GM21515 (cell line): ENCODE results near the gene UBE2M.
"Not testable (repeated sequence)": the region's sequence is repeated elsewhere in the genome, so short reads cannot be mapped to it uniquely, and the experiment has no call there.

Experiments used
- ATAC-seq: cut with Tn5 transposase; IDR thresholded peaks from one replicate; pipeline ENCODE4 v1.9.1; 2021; ENCODE audit not compliant: unreplicated experiment

Gene UBE2M

GRCh38 chr19:58513694-58514563 is 44.5 kb downstream of the UBE2M start:
- peak; percentile 45 for ATAC-seq

GRCh38 chr19:58513213-58513693 is 45.2 kb downstream of the UBE2M start:
- peak; percentile 7 for ATAC-seq

- no peak for ATAC-seq
These were observed 46.8 kb downstream of the UBE2M start, which contains the start of gene SLC27A5 for GRCh38 chr19:58511353-58512208. Gene SLC27A5 (minus strand): TSS chr19:58511992. CDS start chr19:58511955, 37 bp downstream.

GRCh38 chr19:58510084-58510862 is 48.1 kb downstream of the UBE2M start:
- ATAC-seq, result no peak

GRCh38 chr19:58509731-58510083 is 48.7 kb downstream of the UBE2M start:
- ATAC-seq, result no peak

- ATAC-seq, result not testable (repeated sequence)
These were observed 50.7 kb downstream of the UBE2M start for GRCh38 chr19:58507602-58508223.
